ENCODE results near the gene ZNF891.

The ZNF891 gene

GRCh38 chr12:133058203-133059113, 71.6 kb downstream of the ZNF891 start:
- DNase-seq: no peak

GRCh38 chr12:133057446-133057845, 72.6 kb downstream of the ZNF891 start:
- DNase-seq: no peak

All from NCI-H1930 (cell line).